Left lung (tissue), 10 donors: ENCODE results near the gene ZNF236. TPM values are rescaled to one million over a fixed set of nuclear protein-coding genes. Genes with fewer than 3 reads are reported as not detected.

Source experiments
- ATAC-seq: fragments of 200-7000 bp; cut with Tn5 transposase; one replicate; pipeline ENCODE4 v1.9.1; 2020; ENCODE audit warnings: moderate library complexity
- DNase-seq, 4 donors: peaks; one replicate each; pipeline ENCODE4 v3.0.0-alpha.2; 2013 to 2020
- H3K27ac ChIP-seq, 2 donors: fragments of 200-600 bp; sonication (generic) in 1 of 2; one replicate each; pipeline versions ENCODE4 v1.5.0 to v1.8.0; 2020 to 2021
- H3K27me3 ChIP-seq, 2 donors: fragments of 200-600 bp; sonication (generic) in 1 of 2; one replicate each; pipeline versions ENCODE4 v1.5.0 to v1.8.0; 2020 to 2021
- H3K36me3 ChIP-seq, 2 donors: fragments of 200-600 bp; sonication (generic) in 1 of 2; one replicate each; pipeline versions ENCODE4 v1.5.0 to v1.8.0; 2020 to 2021
- H3K4me1 ChIP-seq, 2 donors: fragments of 200-600 bp; one replicate each; pipeline ENCODE4 v1.8.0; 2021
- H3K4me3 ChIP-seq, 2 donors: fragments of 200-600 bp; sonication (generic) in 1 of 2; one replicate each; pipeline versions ENCODE4 v1.5.0 to v1.8.0; 2020 to 2021; ENCODE audit warnings: mild to moderate bottlenecking in 1 of 2
- H3K9me3 ChIP-seq, 2 donors: fragments of 200-600 bp; sonication (generic) in 1 of 2; one replicate each; pipeline versions ENCODE4 v1.5.0 to v1.8.0; 2020 to 2021
- CTCF ChIP-seq, 2 donors: fragments of 200-600 bp; sonication (generic) in 1 of 2; IDR thresholded peaks; one replicate each; pipeline versions ENCODE4 v1.5.0 to v1.8.0; 2021; ENCODE audit warnings: antibody characterized with exemption in 2 of 2
- intact Hi-C, 2 donors: fragments of 100-400 bp; cut with DNase I; formaldehyde crosslinking; loops; one replicate each; pipeline versions ENCODE4 v1.11.2 to v1.14.2; 2022
- polyA plus RNA-seq, 6 donors: library from polyadenylated mRNA; unstranded; fragments of 120-200 nt; gene quantifications; one replicate each; pipeline ENCODE4 v1.2.1, GENCODE V29; 2013; ENCODE audit not compliant: insufficient read length in 6 of 6
- total RNA-seq, 2 donors: library from RNA; stranded (reverse); fragmentation: NEBNext Ultra II Directional; extraction: Animal tissue kit (Norgen Biotek cat#: 25700); gene quantifications; one replicate each; pipeline ENCODE4 v1.2.1, GENCODE V29; 2021
- donor health status: DM: no; HTN: yes; CAD: no.
- donor health status: DM: no; HTN: no; CAD: no.

ZNF236 gene
- total and polyA plus RNA-seq, 8 donors: 10.9 to 15.1 (median 12.5) TPM

- intact Hi-C loops: loop anchor here in 1 of 2 donors (5.0 kb wide), 1 partner anchor 47 kb away; no protein-coding TSS in a partner anchor
- Histone ChIP-seq H3K9me3 (no peaks in the 10 kb centered on the region), H3K27me3 (no peaks in the 10 kb centered on the region), H3K36me3 (peaks cover 0 to 18% of the 10 kb centered on the region in 2 donors), H3K27ac (peak overlapping the region in 1 of 2 donors; percentile 82), H3K4me1 (peaks cover 0 to 41% of the 10 kb centered on the region in 2 donors), H3K4me3 (no peak overlapping the region)
- ATAC-seq: no peak
- no peak for DNase-seq
- no peak for TF ChIP-seq CTCF (IDR thresholded peaks at IDR 0.05)
Observed at GRCh38 chr18:77005651-77006195, 183.4 kb downstream of the ZNF236 start.

DNA sequence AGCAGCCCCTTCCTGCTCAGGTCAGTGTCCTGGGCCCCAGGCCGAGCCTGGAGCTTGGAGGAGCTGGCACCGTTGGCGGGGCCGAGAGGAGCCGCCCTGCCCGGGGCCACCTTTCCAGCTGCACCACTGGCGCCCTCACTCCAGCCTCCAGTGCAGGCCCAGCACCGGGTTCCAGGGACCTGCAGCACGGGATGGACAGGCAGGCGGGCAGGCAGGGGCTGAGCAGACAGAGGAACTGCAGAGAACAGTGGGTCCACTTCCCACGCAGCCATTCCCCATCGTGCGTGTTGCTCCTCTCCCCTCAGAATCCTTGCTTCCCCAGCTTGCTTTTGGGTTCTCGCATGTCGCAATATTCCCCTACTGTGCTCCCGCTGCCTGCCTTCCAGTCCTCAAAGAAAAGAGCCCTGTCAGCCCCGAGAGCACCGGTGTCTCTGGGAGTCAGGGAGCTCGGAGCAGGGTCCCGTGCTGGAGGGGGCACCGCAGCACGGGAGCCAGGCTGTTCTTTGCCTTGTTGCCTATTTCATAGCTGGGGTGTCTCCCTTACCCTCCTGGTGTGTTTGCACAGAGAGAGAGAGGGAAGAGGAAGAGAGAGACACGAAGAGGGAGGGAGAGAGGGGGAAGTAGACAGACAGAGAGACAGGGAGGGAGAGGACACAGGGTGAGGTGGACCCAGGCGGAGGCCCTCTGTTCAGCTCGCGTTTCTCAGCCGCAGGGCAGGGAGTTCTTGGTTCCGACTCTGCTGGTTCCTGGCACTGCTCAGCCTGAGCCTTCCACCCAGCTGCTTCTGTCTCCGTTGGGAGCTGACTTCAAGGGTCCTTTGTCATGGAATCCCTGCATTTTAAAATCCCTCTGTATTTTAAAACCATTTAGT, 184.2 kb downstream of the ZNF236 start:
- H3K36me3 ChIP-seq: peaks cover 0 to 18% of the 10 kb centered on the region in 2 donors
- H3K4me1 ChIP-seq: peaks cover 0 to 38% of the 10 kb centered on the region in 2 donors
- peak; percentile 74 for ATAC-seq
- no peak overlapping the region for H3K4me3 ChIP-seq
- H3K27ac ChIP-seq: peak overlapping the region; percentile 13 to 67
- intact Hi-C loops: loop anchor here in 1 of 2 donors (5.0 kb wide), 1 partner anchor 46 kb away; no protein-coding TSS in a partner anchor
- no peaks in the 10 kb centered on the region for H3K27me3 ChIP-seq
- H3K9me3 ChIP-seq: no peaks in the 10 kb centered on the region
- TF ChIP-seq CTCF (IDR thresholded peaks at IDR 0.05): no peak
- peak in 1 of 4 donors; percentile 82 for DNase-seq

DNA sequence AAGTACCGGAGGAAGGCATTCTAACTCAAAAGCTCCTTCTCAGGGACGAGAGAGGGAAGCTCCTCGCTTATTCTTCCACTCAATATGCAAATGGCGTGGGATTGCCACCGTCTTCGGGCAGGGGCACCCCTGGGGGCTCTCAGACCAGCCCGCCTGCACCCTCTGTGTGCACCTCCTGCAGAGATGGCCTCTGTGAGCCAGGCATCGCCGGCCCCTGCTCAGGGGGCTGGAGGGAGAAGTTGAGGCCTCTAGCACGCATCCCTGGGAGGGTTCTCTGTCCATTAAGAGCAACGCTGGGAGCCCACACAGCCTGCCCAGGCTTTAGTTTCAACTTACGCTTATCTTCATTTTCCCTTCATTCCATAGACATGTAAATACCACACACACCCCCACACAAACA, 184.9 kb downstream of the ZNF236 start:
- H3K4me3 ChIP-seq: no peak overlapping the region
- no peak for TF ChIP-seq CTCF (IDR thresholded peaks at IDR 0.05)
- peaks cover 0 to 38% of the 10 kb centered on the region in 2 donors for H3K4me1 ChIP-seq
- ATAC-seq: no peak
- intact Hi-C loops: loop anchor here in 1 of 2 donors (5.0 kb wide), 1 partner anchor 45 kb away; no protein-coding TSS in a partner anchor
- H3K36me3 ChIP-seq: peaks cover 0 to 18% of the 10 kb centered on the region in 2 donors
- peak overlapping the region in 1 of 2 donors; percentile 67 for H3K27ac ChIP-seq
- DNase-seq: peak in 1 of 4 donors; percentile 64
- H3K9me3 ChIP-seq: no peaks in the 10 kb centered on the region
- H3K27me3 ChIP-seq: no peaks in the 10 kb centered on the region

DNA sequence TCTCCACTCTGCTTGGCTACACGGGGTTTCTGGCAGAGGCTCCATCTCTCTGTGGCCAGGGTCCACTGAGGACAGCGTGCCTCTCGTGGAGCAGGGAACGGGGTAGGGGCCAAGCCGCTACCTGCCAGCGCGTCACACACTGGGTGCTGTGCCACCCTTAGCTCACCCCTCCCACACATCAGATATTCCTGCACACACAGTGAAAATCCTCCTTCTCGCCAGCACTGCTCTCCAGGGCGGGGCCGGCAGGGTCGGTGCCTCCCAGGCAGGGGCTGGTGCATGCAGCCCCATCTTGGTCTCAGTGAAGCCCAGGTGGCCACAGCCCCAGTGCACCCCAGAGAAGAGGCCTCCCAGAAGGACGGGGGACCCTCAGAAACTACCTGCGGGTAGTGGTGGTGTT, 185.6 kb downstream of the ZNF236 start:
- no peak overlapping the region for H3K4me3 ChIP-seq
- DNase-seq (peak in 1 of 4 donors; percentile 57), ATAC-seq (no peak)
- intact Hi-C loops: loop anchor here in 1 of 2 donors (5.0 kb wide), 1 partner anchor 44 kb away; no protein-coding TSS in a partner anchor
- no peaks in the 10 kb centered on the region for H3K27me3 ChIP-seq
- H3K4me1 ChIP-seq: peaks cover 0 to 45% of the 10 kb centered on the region in 2 donors
- no peaks in the 10 kb centered on the region for H3K9me3 ChIP-seq
- no peak overlapping the region for H3K27ac ChIP-seq
- TF ChIP-seq CTCF (IDR thresholded peaks at IDR 0.05): no peak
- peaks cover 0 to 18% of the 10 kb centered on the region in 2 donors for H3K36me3 ChIP-seq
